ENCODE data around the gene PEDS1. TPM values are rescaled to one million over a fixed set of nuclear protein-coding genes. Genes with fewer than 3 reads are reported as not detected.

PEDS1 gene
- total and polyA plus RNA-seq, 2 of the 8 experiments (the other 6 are each of a cell fraction or from before 2014, with no cell fraction given): 28.9 to 75.9 TPM

GRCh38 chr20:50115591-50116367, 37.7 kb downstream of the PEDS1 start (continued):
- no peak for TF ChIP-seq TAF7 (optimal IDR thresholded peaks at IDR 0.05; ENCODE audit: borderline replicate concordance, low read depth, low read length)
- TF ChIP-seq BCL11A (IDR thresholded peaks at IDR 0.05; ENCODE audit: low read depth in 2 of 2, low read length in 2 of 2): no peak
- TF ChIP-seq EZH2 (IDR thresholded peaks at IDR 0.05; ENCODE audit: low read depth, low read length, severe bottlenecking): no peak
- TF ChIP-seq SIN3A (conservative IDR thresholded peaks at IDR 0.05 in 1 of 2, IDR thresholded peaks at IDR 0.05 in 1 of 2; ENCODE audit: low read depth in 1 of 2, low read length in 2 of 2): peak in 1 of 2 experiments; percentile 64; a peak in 1 of 4 replicates
- no peak for TF ChIP-seq RAD21 (IDR thresholded peaks at IDR 0.05 in 1 of 2, conservative IDR thresholded peaks at IDR 0.05 in 1 of 2; ENCODE audit: low read depth in 2 of 2, low read length in 2 of 2)
- peak; percentile 92 for TF ChIP-seq CREB1 (IDR thresholded peaks at IDR 0.05)
- TF ChIP-seq ASH2L (IDR thresholded peaks at IDR 0.05; ENCODE audit: low read length): no peak
- no peak for TF ChIP-seq KDM1A (IDR thresholded peaks at IDR 0.05; ENCODE audit: borderline replicate concordance, low read length)
- no peak for TF ChIP-seq ATF2 (IDR thresholded peaks at IDR 0.05; ENCODE audit: low read length)
- TF ChIP-seq MAFK (IDR thresholded peaks at IDR 0.05; ENCODE audit: low read depth, low read length): no peak
- peak; percentile 71; the same call in 1 of the 2 replicates for TF ChIP-seq GABPA (IDR thresholded peaks at IDR 0.05; ENCODE audit: borderline replicate concordance, insufficient read depth, low read length)
- TF ChIP-seq KDM5A (IDR thresholded peaks at IDR 0.05; ENCODE audit: low read length): no peak
- peak; percentile 50; the same call in 1 of the 2 replicates for TF ChIP-seq CHD2 (IDR thresholded peaks at IDR 0.05; ENCODE audit: low read length)
- TF ChIP-seq CEBPB (IDR thresholded peaks at IDR 0.05; ENCODE audit: low read depth, low read length): no peak
- TF ChIP-seq NRF1 (IDR thresholded peaks at IDR 0.05; ENCODE audit: low read depth, low read length): peak; percentile 59
- peak; percentile 80 for TF ChIP-seq MAX (IDR thresholded peaks at IDR 0.05)
